ENCODE measurements around the gene RAET1E. TPM values are rescaled to one million over a fixed set of nuclear protein-coding genes. Genes with fewer than 3 reads are reported as not detected.
"Not testable (repeated sequence)": the region's sequence is repeated elsewhere in the genome, so short reads cannot be mapped to it uniquely, and the experiment has no call there.

RAET1E gene
- total RNA-seq, 2 experiments from 2014 or later = not detected

- H3K36me3 Mint-ChIP-seq (ENCODE audit: low read depth) = no peaks in the 10 kb centered on the region
- H3K4me3 Mint-ChIP-seq = no peak overlapping the region
- no peaks in the 10 kb centered on the region for H3K9me3 Mint-ChIP-seq
- ChIA-PET CTCF (interaction anchor here (0.5 to 1.7 kb wide), 2 partner anchors 9 to 1007 kb away, joined by 3 to 6 read pairs; no protein-coding TSS in a partner anchor), POLR2A (interaction anchor here (1.3 kb wide), 1 partner anchor 11 kb away, joined by 3 read pairs; no protein-coding TSS in a partner anchor)
- no peak for DNase-seq
- peaks cover 49% of the 10 kb centered on the region for H3K4me1 Mint-ChIP-seq
- no peak overlapping the region for H3K27ac Mint-ChIP-seq
- no peaks in the 10 kb centered on the region for H3K27me3 Mint-ChIP-seq
Observed at GRCh38 chr6:149856256-149856994, 41.5 kb downstream of the RAET1E start.

- no peaks in the 10 kb centered on the region for H3K9me3 Mint-ChIP-seq
- H3K36me3 Mint-ChIP-seq (ENCODE audit: low read depth) = peaks cover 4% of the 10 kb centered on the region
- no peak for DNase-seq
- ChIA-PET CTCF (interaction anchor here (0.5 to 1.7 kb wide), 2 partner anchors 10 to 1008 kb away, joined by 3 to 6 read pairs; no protein-coding TSS in a partner anchor), POLR2A (interaction anchor here (1.3 kb wide), 1 partner anchor 10 kb away, joined by 3 read pairs; no protein-coding TSS in a partner anchor)
- H3K27me3 Mint-ChIP-seq = peaks cover 5% of the 10 kb centered on the region
- no peak overlapping the region for H3K27ac Mint-ChIP-seq
- H3K4me3 Mint-ChIP-seq = no peak overlapping the region
- H3K4me1 Mint-ChIP-seq = peaks cover 49% of the 10 kb centered on the region
Observed at GRCh38 chr6:149855741-149856140, 42.2 kb downstream of the RAET1E start.

GRCh38 chr6:149855040-149855654, 42.8 kb downstream of the RAET1E start:
- ChIA-PET CTCF (interaction anchor here (1.2 kb wide), 1 partner anchor 77 kb away, joined by 3 read pairs; no protein-coding TSS in a partner anchor), POLR2A (no interaction called here)
- peaks cover 4% of the 10 kb centered on the region for H3K36me3 Mint-ChIP-seq (ENCODE audit: low read depth)
- H3K9me3 Mint-ChIP-seq = no peaks in the 10 kb centered on the region
- no peak for DNase-seq
- H3K27ac Mint-ChIP-seq = no peak overlapping the region
- H3K4me1 Mint-ChIP-seq = peaks cover 49% of the 10 kb centered on the region
- peaks cover 5% of the 10 kb centered on the region for H3K27me3 Mint-ChIP-seq
- no peak overlapping the region for H3K4me3 Mint-ChIP-seq

GRCh38 chr6:149854532-149854931, 43.4 kb downstream of the RAET1E start:
- H3K4me1 Mint-ChIP-seq = peaks cover 49% of the 10 kb centered on the region
- no peak overlapping the region for H3K27ac Mint-ChIP-seq
- POLR2A ChIA-PET = no interaction called here
- peaks cover 4% of the 10 kb centered on the region for H3K36me3 Mint-ChIP-seq (ENCODE audit: low read depth)
- peaks cover 8% of the 10 kb centered on the region for H3K27me3 Mint-ChIP-seq
- DNase-seq = no peak
- no peaks in the 10 kb centered on the region for H3K9me3 Mint-ChIP-seq
- CTCF ChIA-PET = interaction anchor here (1.2 kb wide), 1 partner anchor 77 kb away, joined by 3 read pairs; no protein-coding TSS in a partner anchor
- no peak overlapping the region for H3K4me3 Mint-ChIP-seq

GRCh38 chr6:149854017-149854416, 43.9 kb downstream of the RAET1E start:
- POLR2A ChIA-PET; DNase-seq; H3K4me3 Mint-ChIP-seq; H3K9me3 Mint-ChIP-seq; H3K27ac Mint-ChIP-seq; H3K27me3 Mint-ChIP-seq; H3K36me3 Mint-ChIP-seq (ENCODE audit: low read depth): not testable (repeated sequence)
- H3K4me1 Mint-ChIP-seq = peaks cover 49% of the 10 kb centered on the region
- CTCF ChIA-PET = interaction anchor here (1.2 kb wide), 1 partner anchor 78 kb away, joined by 3 read pairs; no protein-coding TSS in a partner anchor

GRCh38 chr6:149852881-149853280, 45.0 kb downstream of the RAET1E start:
- ChIA-PET POLR2A (interaction anchor here (1.0 kb wide), 1 partner anchor 135 kb away, joined by 3 read pairs; the partner anchor contains the start of gene LATS1), CTCF (interaction anchor here (0.9 to 1.1 kb wide), 3 partner anchors 12 to 20 kb away, joined by 3 to 4 read pairs (median 3); no protein-coding TSS in a partner anchor)
- DNase-seq = peak; percentile 53

GRCh38 chr6:149852180-149852579, 45.7 kb downstream of the RAET1E start:
- Mint-ChIP-seq H3K27me3 (peaks cover 10% of the 10 kb centered on the region), H3K4me3 (no peak overlapping the region), H3K4me1 (peaks cover 62% of the 10 kb centered on the region), H3K9me3 (no peaks in the 10 kb centered on the region), H3K36me3 (ENCODE audit: low read depth) (peaks cover 4% of the 10 kb centered on the region), H3K27ac (no peak overlapping the region)
- POLR2A ChIA-PET = interaction anchor here (1.0 kb wide), 1 partner anchor 134 kb away, joined by 3 read pairs; the partner anchor contains the start of gene LATS1
- peak; percentile 24 for DNase-seq
- CTCF ChIA-PET = interaction anchor here (0.9 to 1.1 kb wide), 3 partner anchors 13 to 20 kb away, joined by 3 to 4 read pairs (median 3); no protein-coding TSS in a partner anchor

More at GRCh38 chr6:149852881-149853280, 45.0 kb downstream of the RAET1E start:
- Mint-ChIP-seq H3K27ac (no peak overlapping the region), H3K4me1 (peaks cover 56% of the 10 kb centered on the region), H3K4me3 (no peak overlapping the region), H3K36me3 (ENCODE audit: low read depth) (peaks cover 4% of the 10 kb centered on the region), H3K9me3 (no peaks in the 10 kb centered on the region), H3K27me3 (peaks cover 10% of the 10 kb centered on the region)

GRCh38 chr6:149851461-149852110, 46.3 kb downstream of the RAET1E start:
- ChIA-PET POLR2A (no interaction called here), CTCF (interaction anchor here (1.1 kb wide), 1 partner anchor 14 kb away, joined by 4 read pairs; no protein-coding TSS in a partner anchor)
- DNase-seq = no peak
- H3K27me3 Mint-ChIP-seq = peaks cover 10% of the 10 kb centered on the region
- H3K36me3 Mint-ChIP-seq (ENCODE audit: low read depth) = peaks cover 4% of the 10 kb centered on the region
- no peak overlapping the region for H3K4me3 Mint-ChIP-seq
- H3K4me1 Mint-ChIP-seq = peaks cover 61% of the 10 kb centered on the region
- no peak overlapping the region for H3K27ac Mint-ChIP-seq
- H3K9me3 Mint-ChIP-seq = no peaks in the 10 kb centered on the region

GRCh38 chr6:149848343-149848742, 49.6 kb downstream of the RAET1E start:
- H3K9me3 Mint-ChIP-seq; DNase-seq; POLR2A ChIA-PET; H3K36me3 Mint-ChIP-seq (ENCODE audit: low read depth); H3K27ac Mint-ChIP-seq; H3K4me3 Mint-ChIP-seq; CTCF ChIA-PET: not testable (repeated sequence)
- Mint-ChIP-seq H3K4me1 (peaks cover 46% of the 10 kb centered on the region), H3K27me3 (peaks cover 12% of the 10 kb centered on the region)

Other genes with a start within 250 kb of the RAET1E start
- gene KATNA1, start 249.4 kb downstream of the RAET1E start, total RNA-seq = 10 to 100 TPM; 22.6 to 23.0 TPM
- gene LATS1, start 180.0 kb downstream of the RAET1E start, total RNA-seq = 10 to 100 TPM; 30.8 to 31.0 TPM
- gene NUP43, start 151.6 kb downstream of the RAET1E start, total RNA-seq = 10 to 100 TPM; 49.3 to 55.0 TPM
- gene PCMT1, start 148.4 kb downstream of the RAET1E start, total RNA-seq = 100 to 1,000 TPM in 1 of 2 experiments, 10 to 100 TPM in 1; 98.0 to 102 TPM
- 1 to 10 TPM; 6.0 to 7.2 TPM for gene LRP11, start 33.8 kb downstream of the RAET1E start, total RNA-seq
- gene RAET1G, start 25.0 kb upstream of the RAET1E start, total RNA-seq = not detected
- gene ULBP2, start 43.9 kb upstream of the RAET1E start, total RNA-seq = 1 to 10 TPM; 1.5 to 1.8 TPM
- 1 to 10 TPM; 2.1 to 2.3 TPM for gene ULBP1, start 65.8 kb upstream of the RAET1E start, total RNA-seq
- gene RAET1L, start 127.4 kb upstream of the RAET1E start, total RNA-seq = not detected
- gene ULBP3, start 171.0 kb upstream of the RAET1E start, total RNA-seq = 1 to 10 TPM; 2.2 to 3.5 TPM
- under 1 TPM; 0.10 TPM for gene PPP1R14C, start 244.9 kb upstream of the RAET1E start, total RNA-seq

All from activated CD4-positive, alpha-beta memory T cell treated with anti-CD3 and anti-CD28 coated beads, Interleukin-2, amount 10 ng/mL, durations not matched to agents 7 days and 5 days (primary cell).